A549 (cell line): ENCODE data around the gene TPSB2. TPM values are rescaled to one million over a fixed set of nuclear protein-coding genes. Genes with fewer than 3 reads are reported as not detected.
"Not testable (repeated sequence)": the region's sequence is repeated elsewhere in the genome, so short reads cannot be mapped to it uniquely, and the experiment has no call there.

Experiments used
- ATAC-seq, 2 experiments: fragments of 200-7000 bp in 1 of 2; fragments of >200 bp in 1 of 2; cut with Nextera tagmentation in 1 of 2; cut with Tn5 transposase in 1 of 2; 3 replicates each; pipeline versions ENCODE4 v1.8.0 to v1.9.1; 2018 to 2020; ENCODE audit warnings: mild to moderate bottlenecking in 1 of 2, moderate library complexity in 1 of 2
- CTCF ChIA-PET: fragments of 300-600 bp; sonication (Branson Sonifier 250); formaldehyde crosslinking; extraction: SDS; loops from one replicate; lab custom pipeline; 2021; ENCODE audit warnings: antibody characterized with exemption, inconsistent platforms; lab: Yijun Ruan, JAX
- POLR2A ChIA-PET: fragments of 350-600 bp; formaldehyde crosslinking; extraction: SDS; loops from one replicate; lab custom pipeline; 2021; ENCODE audit warnings: antibody characterized with exemption, inconsistent platforms; lab: Yijun Ruan, JAX
- DNase-seq, 2 experiments: peaks; one replicate each; pipeline versions ENCODE4 v3.0.0 to v3.0.0-alpha.2; 2011 to 2016; ENCODE audit warnings: low read depth in 1 of 2, low spot score in 1 of 2
- FAIRE-seq: peaks from 2 replicates; lab custom pipeline; 2011; peaks lifted over from hg19 to GRCh38; lab: Jason Lieb, UNC
- H3K27ac ChIP-seq, 2 experiments: fragments of >200 bp; sonication (Bioruptor Twin); formaldehyde crosslinking; 3 replicates each; pipeline ENCODE4 v1.5.1; 2016 to 2017
- H3K4me1 ChIP-seq: fragments of >200 bp; sonication (Bioruptor Twin); formaldehyde crosslinking; 3 replicates; pipeline ENCODE4 v1.6.1; 2016
- H3K4me2 ChIP-seq: fragments of >200 bp; sonication (Bioruptor Twin); formaldehyde crosslinking; 3 replicates; pipeline ENCODE4 v1.6.1; 2016
- H3K4me3 ChIP-seq: fragments of >200 bp; sonication (Bioruptor Twin); formaldehyde crosslinking; 3 replicates; pipeline ENCODE4 v1.5.1; 2016
- H3K9me3 ChIP-seq: fragments of >200 bp; sonication (Bioruptor Twin); formaldehyde crosslinking; 3 replicates; pipeline ENCODE4 v1.6.1; 2016
- CBX2 ChIP-seq: fragments of 200-600 bp; sonication (generic); IDR thresholded peaks from 2 replicates; pipeline ENCODE4 v1.6.1; 2016; ENCODE audit warnings: low read depth, mild to moderate bottlenecking, borderline replicate concordance
- EHMT2 ChIP-seq: fragments of 200-600 bp; sonication (generic); IDR thresholded peaks from 2 replicates; pipeline ENCODE4 v1.6.1; 2016; ENCODE audit warnings: antibody characterized with exemption, low read depth, mild to moderate bottlenecking, moderate library complexity
- ELK1 ChIP-seq: fragments of 150-350 bp; IDR thresholded peaks from 2 replicates; pipeline ENCODE4 v1.6.1; 2014; ENCODE audit warnings: low read depth, mild to moderate bottlenecking, low read length
- HEYL ChIP-seq: fragments of 250-450 bp; sonication (Bioruptor Pico); IDR thresholded peaks from 2 replicates; pipeline ENCODE4 v1.8.0; 2021; ENCODE audit warnings: mild to moderate bottlenecking, moderate library complexity
- HOXA7 ChIP-seq: fragments of 250-450 bp; sonication (Bioruptor Pico); IDR thresholded peaks from 2 replicates; pipeline ENCODE4 v1.5.0; 2020; ENCODE audit warnings: mild to moderate bottlenecking, moderate library complexity
- JUNB ChIP-seq: fragments of >200 bp; sonication (Bioruptor Twin); formaldehyde crosslinking; IDR thresholded peaks from 2 replicates; pipeline ENCODE4 v1.6.1; 2016
- KDM1A ChIP-seq: fragments of 200-600 bp; sonication (generic); IDR thresholded peaks from 2 replicates; pipeline ENCODE4 v1.6.1; 2016; ENCODE audit warnings: low read depth, mild to moderate bottlenecking
- KDM5A ChIP-seq: fragments of 200-600 bp; sonication (generic); IDR thresholded peaks from 2 replicates; pipeline ENCODE4 v1.6.1; 2016; ENCODE audit warnings: antibody characterized with exemption, mild to moderate bottlenecking
- MAX ChIP-seq: IDR thresholded peaks from 2 replicates; pipeline ENCODE4 v1.6.1; 2012
- MAZ ChIP-seq: fragments of 150-350 bp; IDR thresholded peaks from 2 replicates; pipeline ENCODE4 v1.6.1; 2014; ENCODE audit warnings: antibody characterized with exemption, low read depth, low read length, borderline replicate concordance
- MYC ChIP-seq: IDR thresholded peaks from 2 replicates; pipeline ENCODE4 v1.6.1; 2012; ENCODE audit warnings: mild to moderate bottlenecking, inconsistent platforms, low read length, improper control_type of control experiment, borderline replicate concordance
- NFE2L2 ChIP-seq: fragments of 150-350 bp; conservative IDR thresholded peaks from 2 replicates; pipeline ENCODE4 v1.6.1; 2014; ENCODE audit warnings: low read length
- PBX3 ChIP-seq: IDR thresholded peaks from 2 replicates; pipeline ENCODE4 v1.6.1; 2012
- RAD21 ChIP-seq, 2 experiments: fragments of >200 bp in 1 of 2; sonication (Bioruptor Twin) in 1 of 2; formaldehyde crosslinking in 1 of 2; IDR thresholded peaks in 1 of 2; conservative IDR thresholded peaks in 1 of 2; 2 replicates in 1 of 2; 3 replicates in 1 of 2; pipeline ENCODE4 v1.6.1; 2012 to 2018; ENCODE audit warnings: inconsistent platforms in 1 of 2
- RNF2 ChIP-seq: fragments of 200-600 bp; sonication (generic); IDR thresholded peaks from 2 replicates; pipeline ENCODE4 v1.6.1; 2016; ENCODE audit warnings: low read depth, mild to moderate bottlenecking, antibody characterized with exemption, moderate library complexity, borderline replicate concordance
- USF2 ChIP-seq: fragments of 450-650 bp; IDR thresholded peaks from 2 replicates; pipeline ENCODE4 v1.6.1; 2014; ENCODE audit warnings: antibody characterized with exemption
- ZFP36 ChIP-seq: fragments of 450-650 bp; IDR thresholded peaks from 2 replicates; pipeline ENCODE4 v1.6.1; 2014; ENCODE audit warnings: borderline replicate concordance; ENCODE audit not compliant: partially characterized antibody
- WGBS: methylation state at CpG from one replicate; pipeline ENCODE4 v1.1.6; 2017; ENCODE audit errors: missing lambda C conversion rate; 5-methylcytosine and 5-hydroxymethylcytosine counted together
- polyA plus RNA-seq, 4 experiments: library from polyadenylated mRNA; depleted of rRNA in 3 of 4; stranded (reverse); fragments of >200 nt; fragmentation: RNase III in 1 of 4; extraction: RNeasy Plus Mini Kit Qiagen cat#74134 plus additional on column Dnase treatment in 1 of 4; gene quantifications; 2 replicates in 3 of 4; 3 replicates in 1 of 4; pipeline ENCODE4 v1.2.3, GENCODE V29; 2011 to 2017

The TPSB2 gene
- polyA plus RNA-seq, 2 of the 4 experiments (the other 2 are of a cell fraction) = not detected

GRCh38 chr16:1237990-1238389 is 8.0 kb upstream of the TPSB2 start:
- ChIA-PET POLR2A (no interaction called here), CTCF (interaction anchor here (1.0 to 1.2 kb wide), 3 partner anchors 30 to 181 kb away, joined by 3 to 4 read pairs (median 4); no protein-coding TSS in a partner anchor)
- 68% methylated on average over 9 of the region's 9 CpGs for WGBS
- ATAC-seq (no peak), DNase-seq (no peak), FAIRE-seq (no peak)
- H3K27ac ChIP-seq = no peak overlapping the region
- H3K4me1 ChIP-seq = no peaks in the 10 kb centered on the region
- no peak for TF ChIP-seq RNF2
- TF ChIP-seq MAX = no peak
- TF ChIP-seq NFE2L2 = no peak
- TF ChIP-seq JUNB = no peak
- TF ChIP-seq MAZ = no peak
- no peak for TF ChIP-seq KDM1A
- no peak for TF ChIP-seq KDM5A
- no peak for TF ChIP-seq ZFP36
- TF ChIP-seq HOXA7 (CRISPR knock-in tag) = no peak
- no peak for TF ChIP-seq CBX2
- no peak for TF ChIP-seq PBX3
- no peak for TF ChIP-seq USF2
- no peak for TF ChIP-seq RAD21 (conservative IDR thresholded peaks at IDR 0.05 in 1 of 2, IDR thresholded peaks at IDR 0.05 in 1 of 2)
- TF ChIP-seq EHMT2 = no peak
- TF ChIP-seq ELK1 = no peak
- no peak for TF ChIP-seq MYC
- TF ChIP-seq HEYL (CRISPR knock-in tag) = no peak
- H3K4me2 ChIP-seq = no peak overlapping the region
- no peaks in the 10 kb centered on the region for H3K9me3 ChIP-seq
- H3K4me3 ChIP-seq = no peak overlapping the region

GRCh38 chr16:1236659-1237058 is 6.7 kb upstream of the TPSB2 start:
- H3K4me1 ChIP-seq, DNase-seq, FAIRE-seq, CTCF ChIA-PET, H3K9me3 ChIP-seq, POLR2A ChIA-PET, H3K4me2 ChIP-seq, H3K27ac ChIP-seq, H3K4me3 ChIP-seq: not testable (repeated sequence)
- no CpG with 5 or more reads among the region's 29 CpGs for WGBS
- ATAC-seq = peak; percentile 33 to 58; a peak in 4 of 6 replicates

DNA sequence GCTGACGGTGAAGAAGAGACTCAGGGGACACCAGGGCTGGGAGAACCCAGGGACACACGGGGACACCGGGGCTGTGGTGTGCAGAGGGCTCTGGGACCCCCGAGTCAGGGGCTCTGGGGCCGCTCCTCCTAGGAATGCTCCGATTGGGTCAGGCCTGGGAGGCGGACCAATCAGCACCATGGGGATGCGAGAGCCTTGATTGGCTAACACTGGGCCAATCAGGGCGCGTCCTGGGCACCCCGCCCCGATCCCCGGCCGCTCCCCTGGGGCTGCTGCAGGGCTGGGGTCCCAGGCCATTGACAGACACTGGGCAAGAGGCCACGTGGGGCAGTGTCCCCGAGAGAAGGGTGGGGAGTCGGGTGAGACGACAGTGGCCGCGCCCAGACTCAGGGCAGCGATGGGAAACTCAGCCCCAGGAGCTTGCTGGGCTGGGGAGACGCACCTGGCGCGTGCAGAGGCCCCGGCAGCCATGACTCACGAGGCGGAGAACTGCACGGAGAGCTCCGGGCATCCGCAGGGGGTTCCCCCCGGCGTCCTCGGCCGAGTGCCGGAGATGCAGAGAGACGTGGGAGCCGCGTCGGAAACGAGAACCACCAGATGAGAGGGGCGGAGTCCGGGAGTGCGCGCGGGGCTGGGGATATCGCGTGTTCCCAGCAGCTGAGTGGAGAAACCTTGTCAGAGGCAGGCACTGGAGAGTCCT is 2.2 kb upstream of the TPSB2 start:
- ATAC-seq = peak; percentile 56 to 83
- POLR2A ChIA-PET, FAIRE-seq, H3K4me2 ChIP-seq, CTCF ChIA-PET, DNase-seq, H3K4me3 ChIP-seq, H3K4me1 ChIP-seq, H3K9me3 ChIP-seq, H3K27ac ChIP-seq: not testable (repeated sequence)
- WGBS = no CpG with 5 or more reads among the region's 47 CpGs

- H3K27ac ChIP-seq, CTCF ChIA-PET, H3K4me3 ChIP-seq, H3K4me1 ChIP-seq, H3K9me3 ChIP-seq, POLR2A ChIA-PET, FAIRE-seq, H3K4me2 ChIP-seq, DNase-seq, ATAC-seq: not testable (repeated sequence)
- WGBS = 69% methylated on average over 3 of the region's 7 CpGs
Observed at GRCh38 chr16:1231301-1231700, 1.3 kb upstream of the TPSB2 start.

GRCh38 chr16:1230471-1231212 is 658 bp upstream of the TPSB2 start:
- POLR2A ChIA-PET, DNase-seq, H3K4me1 ChIP-seq, H3K4me2 ChIP-seq, CTCF ChIA-PET, H3K9me3 ChIP-seq, H3K4me3 ChIP-seq, H3K27ac ChIP-seq, FAIRE-seq: not testable (repeated sequence)
- WGBS = 70% methylated on average over 15 of the region's 17 CpGs
- 0 out of 6 replicates have a peak, but pooled peaks of 1 of the 2 experiments have one; percentile 1 for ATAC-seq

DNA sequence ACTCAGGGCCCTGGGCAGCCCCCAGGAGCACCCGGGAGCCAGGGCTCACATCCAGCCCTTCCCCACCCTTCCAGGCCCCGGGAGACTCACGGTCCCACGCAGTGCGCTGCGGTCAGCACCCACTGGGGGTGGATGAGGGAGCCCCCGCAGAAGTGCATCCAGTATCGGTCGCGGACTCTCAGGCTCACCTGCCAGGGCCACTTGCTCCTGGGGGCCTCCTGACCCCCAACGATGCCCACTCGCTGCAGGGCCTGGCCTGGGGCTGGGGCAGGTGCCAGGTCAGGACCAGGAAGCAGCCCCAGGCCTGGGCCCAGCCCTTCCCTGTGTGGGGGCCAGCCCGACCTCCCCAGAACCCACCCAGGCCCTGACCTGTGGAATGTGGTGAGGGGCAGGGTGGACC is 508 bp downstream of the TPSB2 start:
- 95% methylated on average over 4 of the region's 13 CpGs for WGBS
- POLR2A ChIA-PET, H3K27ac ChIP-seq, H3K9me3 ChIP-seq, FAIRE-seq, ATAC-seq, DNase-seq, H3K4me3 ChIP-seq, CTCF ChIA-PET, H3K4me2 ChIP-seq: not testable (repeated sequence)
- peaks cover 13% of the 10 kb centered on the region for H3K4me1 ChIP-seq
